Measurements from ENCODE around the gene ZNF536.

- TF ChIP-seq CTCF (IDR thresholded peaks at IDR 0.05 in 2 of 3, conservative IDR thresholded peaks at IDR 0.05 in 1 of 3; ENCODE audit: control insufficient read depth in 2 of 3, extremely low read depth in 1 of 3, insufficient read depth in 1 of 3, low read depth in 3 of 3, low read length in 3 of 3): no peak
- TF ChIP-seq USF1 (IDR thresholded peaks at IDR 0.05; ENCODE audit: borderline replicate concordance, extremely low read length, insufficient read depth, low read depth, low read length): no peak
- no peak for TF ChIP-seq SUPT20H (IDR thresholded peaks at IDR 0.05; ENCODE audit: borderline replicate concordance, control insufficient read depth, low read depth, low read length)
- no peak for TF ChIP-seq NRF1 (conservative IDR thresholded peaks at IDR 0.05; ENCODE audit: low read depth, low read length)
Measured at GRCh38 chr19:30387311-30388115, 15.3 kb downstream of the ZNF536 start.
